GM18868 (cell line): ENCODE data around the gene INSIG2.
"Not testable (repeated sequence)": the region's sequence is repeated elsewhere in the genome, so short reads cannot be mapped to it uniquely, and the experiment has no call there.

Experiments used
- ATAC-seq: cut with Tn5 transposase; IDR thresholded peaks from one replicate; pipeline ENCODE4 v1.9.1; 2021; ENCODE audit warnings: mild to moderate bottlenecking, moderate library complexity; ENCODE audit not compliant: unreplicated experiment

INSIG2 gene

DNA sequence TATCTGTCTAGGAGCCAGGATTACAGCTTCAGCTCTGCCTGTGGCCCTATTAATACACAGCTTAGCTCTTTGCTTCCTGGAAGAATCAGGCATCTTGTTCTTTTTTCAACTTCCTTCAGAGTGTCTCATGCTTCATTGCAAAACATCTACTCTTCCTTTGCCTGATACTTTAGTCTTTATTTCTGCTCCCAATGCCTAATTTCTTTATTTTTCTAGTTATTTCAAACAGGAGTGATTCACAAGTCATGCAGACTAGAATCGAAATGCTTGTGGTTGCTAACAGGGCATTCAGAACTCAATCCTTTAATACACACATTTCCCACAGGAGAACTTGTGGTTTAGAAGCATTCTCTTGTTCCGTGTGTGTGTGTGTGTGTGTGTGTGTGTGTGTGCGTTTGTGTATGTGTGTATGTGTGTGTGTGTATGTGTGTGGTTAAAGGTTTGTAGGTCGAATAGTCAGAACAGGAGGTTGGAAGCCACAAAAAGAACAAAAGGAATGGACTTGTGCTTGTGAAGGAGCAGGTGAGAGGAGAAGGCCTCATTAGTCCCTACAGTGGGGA, 28.3 kb upstream of the INSIG2 start:
- peak; percentile 13 for ATAC-seq

DNA sequence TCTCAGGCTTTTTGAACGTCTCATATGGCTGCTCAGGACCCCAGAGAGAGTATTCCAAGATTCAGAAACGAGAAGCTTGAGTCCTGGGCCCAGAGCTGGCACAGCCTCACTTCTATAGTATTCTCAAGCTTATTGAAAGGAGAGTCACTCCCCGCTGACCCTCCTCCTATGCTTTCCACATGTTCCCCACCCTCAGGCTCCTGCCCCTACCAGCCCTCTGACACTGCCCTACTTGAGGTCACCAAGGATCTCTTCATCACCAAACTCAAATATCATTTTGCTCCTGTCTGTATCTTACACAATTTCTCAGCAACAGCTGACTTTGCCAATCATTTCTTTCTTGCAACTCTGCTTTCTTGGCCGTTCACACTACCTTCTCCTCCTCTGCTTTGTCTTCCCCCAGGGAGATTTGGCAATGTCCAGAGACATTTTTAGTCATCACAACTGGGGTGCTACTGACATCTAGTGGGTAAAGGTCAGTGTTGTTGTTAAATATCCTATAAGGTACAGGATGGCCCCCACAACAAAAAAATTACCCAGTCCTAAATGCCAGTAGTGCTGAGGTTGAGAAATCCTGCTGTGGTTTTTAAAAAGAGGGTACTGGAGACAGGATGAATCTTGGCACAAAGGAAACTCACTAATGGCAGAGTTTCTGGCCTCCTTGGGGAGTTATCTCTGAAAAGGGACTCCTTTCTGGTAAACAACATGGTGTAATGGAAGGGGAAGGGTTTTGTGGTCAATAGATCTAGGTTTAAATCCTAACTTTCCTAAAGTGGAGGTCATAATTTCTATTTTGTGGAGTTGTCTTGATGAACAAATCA, 26.9 kb upstream of the INSIG2 start:
- ATAC-seq = peak; percentile 81

GRCh38 chr2:118062048-118062447, 26.2 kb upstream of the INSIG2 start:
- ATAC-seq = no peak

GRCh38 chr2:118062669-118063068, 25.6 kb upstream of the INSIG2 start:
- no peak for ATAC-seq

- ATAC-seq = no peak
These were observed 23.1 kb upstream of the INSIG2 start for GRCh38 chr2:118065015-118065706.

- no peak for ATAC-seq
These were observed 22.3 kb upstream of the INSIG2 start for GRCh38 chr2:118065921-118066511.

DNA sequence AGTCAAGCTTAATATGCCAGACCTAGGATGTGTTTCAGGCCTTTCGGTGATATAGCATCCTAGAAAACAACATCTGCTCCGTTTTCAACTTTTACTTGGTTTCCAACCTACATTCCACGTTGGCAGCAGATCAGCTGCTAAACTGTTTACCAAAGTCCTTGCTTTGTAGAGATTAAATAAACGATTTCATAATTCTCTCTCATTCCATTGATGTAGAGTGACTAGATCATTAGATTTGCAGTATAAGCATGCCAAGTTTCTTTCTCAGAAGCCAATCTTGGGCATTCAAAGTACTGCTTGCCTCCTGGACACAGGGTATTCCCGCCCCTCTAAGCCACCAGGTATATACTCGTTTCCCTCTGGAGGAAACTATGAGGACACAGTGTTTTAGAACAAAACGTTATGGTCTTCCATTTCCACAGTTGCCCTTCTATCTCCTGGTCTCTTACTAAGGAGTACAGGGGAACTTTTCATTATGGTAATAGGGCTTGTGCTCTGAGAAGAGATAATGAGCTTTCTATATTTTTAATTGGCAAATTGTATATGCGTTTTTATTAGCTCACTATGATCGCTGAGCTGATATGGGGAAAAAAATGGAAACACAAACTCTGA, 10.5 kb upstream of the INSIG2 start:
- no peak for ATAC-seq

DNA sequence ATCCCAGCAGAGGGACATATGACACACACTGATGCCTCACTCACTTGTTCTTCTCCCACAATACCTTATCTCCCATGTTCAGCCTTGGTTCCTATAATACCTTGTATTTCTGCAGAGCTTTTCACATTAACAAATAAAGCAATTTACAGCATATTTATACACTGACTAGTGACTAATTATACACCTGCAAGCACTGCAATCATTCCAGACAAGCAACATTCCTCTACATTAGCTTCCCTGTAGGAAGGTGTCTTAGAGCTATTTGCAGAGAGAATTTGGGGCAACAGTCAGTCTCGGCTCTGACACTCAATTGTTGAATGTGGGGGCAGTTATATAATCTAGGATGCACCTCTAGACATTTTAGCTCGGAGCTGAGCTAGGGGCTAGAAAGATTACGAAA, 9.5 kb upstream of the INSIG2 start:
- ATAC-seq = no peak

GRCh38 chr2:118084491-118085089, 3.7 kb upstream of the INSIG2 start:
- no peak for ATAC-seq

DNA sequence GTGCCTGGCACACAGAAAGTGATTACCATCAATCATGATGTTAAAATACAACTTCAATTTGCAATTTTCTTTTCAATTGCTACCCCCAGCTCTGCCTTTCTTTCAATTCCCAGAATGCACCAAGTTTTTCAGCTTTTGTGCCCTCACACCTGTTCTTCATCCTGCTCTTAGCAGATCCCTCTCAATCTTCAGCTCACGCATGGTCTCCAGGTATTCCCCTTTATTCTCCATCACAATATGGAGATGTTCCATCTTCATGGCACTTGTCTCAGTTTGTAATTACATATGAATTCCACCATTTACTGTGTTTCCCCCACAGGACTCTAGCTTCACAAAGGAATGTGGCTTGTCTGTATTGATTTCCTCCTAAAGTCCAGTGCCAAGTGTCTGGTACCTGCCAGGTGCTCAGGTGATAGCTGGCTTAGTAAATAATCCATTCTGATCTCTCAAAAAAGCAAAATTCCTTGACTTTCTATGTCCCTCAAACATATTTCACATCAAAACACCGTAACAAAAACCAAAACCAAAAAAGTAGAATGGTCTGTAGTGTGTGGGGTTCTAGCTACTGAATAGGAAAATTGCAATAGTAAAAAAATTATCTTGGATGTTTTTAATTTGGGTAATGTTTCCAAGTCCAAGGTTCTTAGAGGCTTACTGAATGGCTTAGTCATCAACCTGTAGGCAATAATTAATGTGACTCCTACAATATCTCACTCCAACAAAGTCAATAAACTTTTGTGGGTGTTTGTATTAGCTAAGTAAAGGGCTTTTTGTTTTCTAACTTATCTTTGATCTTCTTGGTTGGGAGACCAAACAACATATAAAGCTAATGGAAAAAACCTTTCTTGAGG, 2.9 kb upstream of the INSIG2 start:
- ATAC-seq = no peak

- ATAC-seq = no peak
These were observed 2.1 kb upstream of the INSIG2 start for GRCh38 chr2:118086024-118086633.

DNA sequence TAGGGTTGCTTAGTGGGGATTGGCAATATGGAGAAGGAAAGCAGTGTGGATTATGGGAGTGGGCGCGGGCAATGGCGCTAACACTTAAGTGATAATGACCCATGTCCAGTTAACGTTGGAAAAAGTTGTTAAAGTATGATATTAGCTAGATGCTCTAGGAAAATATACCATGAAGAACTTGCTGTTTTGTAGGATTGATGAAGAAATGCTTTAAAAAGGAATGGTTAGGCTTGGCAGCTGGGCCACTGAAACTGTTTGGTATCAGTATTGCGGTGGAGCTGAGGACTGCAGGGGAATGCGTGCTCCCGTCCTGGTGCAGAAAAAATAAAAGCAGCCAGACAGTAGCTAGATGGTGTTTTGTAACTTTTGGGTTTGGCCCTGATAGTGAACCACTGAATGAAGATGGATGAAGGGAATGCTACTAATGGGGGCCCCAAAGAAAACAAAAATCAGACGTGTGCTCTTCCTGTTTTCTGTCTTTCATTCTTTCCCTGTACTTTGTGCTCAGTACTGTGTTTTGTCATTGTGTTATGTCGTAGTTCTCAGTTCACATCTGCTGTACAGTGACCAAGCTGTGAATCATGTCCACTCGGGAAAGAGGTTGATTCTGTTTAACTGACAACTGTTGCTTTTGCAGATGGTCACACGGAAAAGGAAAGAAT, 999 bp downstream of the INSIG2 start:
- ATAC-seq = peak; percentile 25

GRCh38 chr2:118090387-118091139, 2.3 kb downstream of the INSIG2 start:
- ATAC-seq = no peak

DNA sequence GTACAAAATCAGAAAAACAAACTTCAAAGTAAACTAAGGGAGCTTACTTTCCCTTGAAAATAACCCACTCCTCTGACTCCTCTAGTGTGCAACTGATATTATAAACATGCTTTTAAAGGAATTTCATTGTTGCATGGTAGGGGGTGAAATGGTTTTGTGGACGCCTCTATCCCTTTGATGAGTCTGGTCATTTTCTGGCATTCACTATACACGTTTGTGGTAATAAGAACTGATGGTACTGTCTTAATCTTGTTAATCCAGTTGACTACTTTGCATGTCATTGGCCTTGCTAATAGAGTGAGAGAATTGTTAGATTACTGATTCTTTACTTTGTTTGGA, 2.8 kb downstream of the INSIG2 start:
- no peak for ATAC-seq

- ATAC-seq = no peak
These were observed 3.4 kb downstream of the INSIG2 start for GRCh38 chr2:118091631-118092030.

DNA sequence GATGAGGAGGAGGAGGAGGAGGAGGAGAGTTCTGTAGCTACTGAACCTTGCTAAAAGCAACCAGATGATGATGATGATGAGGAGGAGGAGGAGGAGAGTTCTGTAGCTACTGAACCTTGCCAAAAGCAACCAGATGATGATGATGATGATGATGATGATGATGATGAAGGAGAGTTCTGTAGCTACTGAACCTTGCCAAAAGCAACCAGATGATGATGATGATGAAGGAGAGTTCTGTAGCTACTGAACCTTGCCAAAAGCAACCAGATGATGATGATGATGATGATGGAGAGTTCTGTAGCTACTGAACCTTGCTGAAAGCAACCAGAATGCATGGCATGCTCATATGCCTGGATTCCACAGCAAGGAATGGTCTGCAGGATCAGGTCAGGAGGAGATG, 5.8 kb downstream of the INSIG2 start:
- not testable (repeated sequence) for ATAC-seq

DNA sequence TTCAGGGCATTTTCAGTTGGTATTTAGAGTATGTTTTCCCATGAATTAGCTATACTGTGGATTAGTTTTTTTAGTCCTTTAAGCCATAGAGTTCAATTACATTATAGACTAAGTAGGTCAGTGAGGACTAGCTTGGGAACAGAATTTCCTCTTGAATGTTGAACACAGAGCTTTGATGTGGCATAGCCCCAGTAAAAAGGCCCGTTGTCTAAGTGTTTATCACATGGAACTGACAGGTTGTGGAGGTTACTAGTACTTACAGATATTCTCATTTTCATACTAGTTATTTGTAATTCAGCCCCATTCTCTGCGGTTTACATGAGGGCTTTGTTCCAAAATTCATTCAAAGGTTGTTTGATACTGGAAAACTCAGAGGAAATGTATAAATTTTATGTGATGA, 6.2 kb downstream of the INSIG2 start:
- no peak for ATAC-seq

GRCh38 chr2:118095610-118096009, 7.3 kb downstream of the INSIG2 start:
- no peak for ATAC-seq
